HepG2 (cell line): ENCODE results near the gene GBP6. TPM values are rescaled to one million over a fixed set of nuclear protein-coding genes. Genes with fewer than 3 reads are reported as not detected.

Experiments used
- AHR ChIP-seq: IDR thresholded peaks from 2 replicates; pipeline ENCODE4 v1.6.1; 2018; ENCODE audit warnings: missing genetic modification reagents, missing compliant biosample characterization
- HOXA9 ChIP-seq: sonication (generic); formaldehyde crosslinking; IDR thresholded peaks from 2 replicates; pipeline ENCODE4 v1.8.1; 2022; ENCODE audit warnings: missing genetic modification reagents, mild to moderate bottlenecking, moderate library complexity, borderline replicate concordance
- KDM4B ChIP-seq: sonication (generic); formaldehyde crosslinking; IDR thresholded peaks from 2 replicates; pipeline ENCODE4 v1.4.0; 2020; ENCODE audit warnings: missing genetic modification reagents
- MAFG ChIP-seq: sonication (generic); formaldehyde crosslinking; IDR thresholded peaks from 2 replicates; pipeline ENCODE4 v1.5.1; 2020; ENCODE audit warnings: mild to moderate bottlenecking, missing genetic modification reagents
- MLXIP ChIP-seq: sonication (generic); formaldehyde crosslinking; IDR thresholded peaks from 2 replicates; pipeline ENCODE4 v1.9.0; 2021; ENCODE audit warnings: missing genetic modification reagents, borderline replicate concordance
- SMAD1 ChIP-seq: sonication (generic); formaldehyde crosslinking; IDR thresholded peaks from 2 replicates; pipeline ENCODE4 v1.4.0; 2020; ENCODE audit warnings: missing genetic modification reagents, low read depth, mild to moderate bottlenecking, borderline replicate concordance
- SNAI1 ChIP-seq: sonication (generic); formaldehyde crosslinking; IDR thresholded peaks from 2 replicates; pipeline ENCODE4 v1.5.0; 2020; ENCODE audit warnings: mild to moderate bottlenecking, missing genetic modification reagents, borderline replicate concordance
- SNAPC4 ChIP-seq: sonication (generic); formaldehyde crosslinking; IDR thresholded peaks from 2 replicates; pipeline ENCODE4 v1.4.0; 2020; ENCODE audit warnings: mild to moderate bottlenecking, missing genetic modification reagents
- SRSF1 ChIP-seq: fragments of 200-400 bp; formaldehyde crosslinking; optimal IDR thresholded peaks from 2 replicates; pipeline ENCODE3; 2017; ENCODE audit warnings: mild to moderate bottlenecking, low read depth, low read length, moderate library complexity
- ZKSCAN8 ChIP-seq: IDR thresholded peaks from 2 replicates; pipeline ENCODE4 v1.6.1; 2016; ENCODE audit warnings: borderline replicate concordance, missing genetic modification reagents, missing compliant biosample characterization
- ZNF10 ChIP-seq: sonication (generic); formaldehyde crosslinking; IDR thresholded peaks from 2 replicates; pipeline ENCODE4 v1.4.0; 2020; ENCODE audit warnings: mild to moderate bottlenecking, low read depth, missing genetic modification reagents, borderline replicate concordance
- ZNF18 ChIP-seq: sonication (generic); formaldehyde crosslinking; IDR thresholded peaks from 2 replicates; pipeline ENCODE4 v1.8.0; 2022; ENCODE audit warnings: mild to moderate bottlenecking, missing genetic modification reagents; ENCODE audit not compliant: insufficient replicate concordance
- ZNF670 ChIP-seq: sonication (generic); formaldehyde crosslinking; IDR thresholded peaks from 2 replicates; pipeline ENCODE4 v1.8.0; 2022; ENCODE audit warnings: mild to moderate bottlenecking, missing genetic modification reagents, borderline replicate concordance
- ZNF687 ChIP-seq: sonication (generic); formaldehyde crosslinking; IDR thresholded peaks from 2 replicates; pipeline ENCODE4 v1.5.1; 2020; ENCODE audit warnings: mild to moderate bottlenecking, missing genetic modification reagents, moderate library complexity
- polyA plus RNA-seq, 8 experiments: library from polyadenylated mRNA; depleted of rRNA in 3 of 8; stranded (reverse) in 7 of 8; unstranded in 1 of 8; fragments of >200 nt; fragmentation: Illumina TruSeq in 4 of 8; extraction: Trizol in 4 of 8; gene quantifications; 2 replicates each; pipeline versions ENCODE4 v1.2.1 to v1.2.3, GENCODE V29; 2011 to 2016; ENCODE audit warnings: low read depth in 4 of 8, missing spikeins in 1 of 8, mixed read lengths in 1 of 8; ENCODE audit not compliant: insufficient read depth in 1 of 8
- total RNA-seq, 5 experiments: library from RNA; depleted of rRNA; stranded (reverse); fragments of >200 nt; fragmentation: Illumina TruSeq; extraction: Trizol; gene quantifications; 2 replicates each; pipeline ENCODE4 v1.2.3, GENCODE V29; 2016; ENCODE audit warnings: low read depth in 1 of 5

The GBP6 gene
- total and polyA plus RNA-seq, 2 of the 13 experiments (the other 11 are each of a cell fraction or from before 2014, with no cell fraction given), result not detected

- TF ChIP-seq SNAI1 (CRISPR knock-in tag) (no peak), ZNF687 (CRISPR knock-in tag) (no peak), MLXIP (no peak), SMAD1 (no peak), AHR (no peak), ZKSCAN8 (CRISPR knock-in tag) (no peak), ZNF18 (CRISPR knock-in tag) (no peak), ZNF670 (CRISPR knock-in tag) (no peak), HOXA9 (CRISPR knock-in tag) (no peak), ZNF10 (no peak), SRSF1 (no peak), MAFG (CRISPR knock-in tag) (no peak), SNAPC4 (no peak), KDM4B (CRISPR knock-in tag) (no peak)
These were observed 7.0 kb upstream of the GBP6 start (continued) for GRCh38 chr1:89356658-89357400.
